Hematopoietic multipotent progenitor cell treated with erythropoietin and hydrocortisone succinate and interleukin-3 and kit ligand, for 15 days (in vitro differentiated cells): ENCODE results near the gene TUBA4B.
A peak's percentile ranks its signal among the peaks of the same experiment; 100 is the strongest.
"Not testable (repeated sequence)": the region's sequence is repeated elsewhere in the genome, so short reads cannot be mapped to it uniquely, and the experiment has no call there.

Experiments used
- DNase-seq: peaks from one replicate; pipeline ENCODE4 v3.0.0-alpha.2; 2015; ENCODE audit warnings: low spot score

Gene TUBA4B

GRCh38 chr2:219291910-219292490 is 39.0 kb downstream of the TUBA4B start:
- no peak for DNase-seq

DNA sequence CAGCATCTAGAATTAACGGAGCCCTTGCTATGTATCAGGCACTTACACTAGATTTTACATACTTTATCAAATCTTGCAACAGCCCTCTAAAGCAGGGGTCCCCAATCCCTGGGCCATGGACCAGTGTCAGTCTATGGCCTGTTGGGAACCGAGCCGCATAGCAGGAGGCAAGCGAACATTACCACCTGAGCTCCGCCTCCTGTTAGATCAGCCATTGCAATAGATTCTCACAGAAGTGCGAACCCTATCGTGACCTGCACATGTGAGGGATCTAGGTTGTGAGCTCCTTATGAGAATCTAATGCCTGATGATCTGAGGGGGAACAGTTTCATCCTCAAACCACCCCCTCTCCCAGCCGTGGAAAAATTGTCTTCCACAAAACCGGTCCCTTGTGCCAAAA is 39.6 kb downstream of the TUBA4B start:
- DNase-seq = no peak

- no peak for DNase-seq
These were observed 40.7 kb downstream of the TUBA4B start for GRCh38 chr2:219293736-219294231.

GRCh38 chr2:219294356-219295351 is 41.6 kb downstream of the TUBA4B start:
- DNase-seq = peak; percentile 91

- DNase-seq = no peak
These were observed 43.1 kb downstream of the TUBA4B start for GRCh38 chr2:219296142-219296541.

- no peak for DNase-seq
These were observed 43.8 kb downstream of the TUBA4B start for GRCh38 chr2:219296631-219297391.

- no peak for DNase-seq
These were observed 44.9 kb downstream of the TUBA4B start for GRCh38 chr2:219297766-219298456.

GRCh38 chr2:219298759-219299371 is 45.8 kb downstream of the TUBA4B start:
- peak; percentile 89 for DNase-seq

DNA sequence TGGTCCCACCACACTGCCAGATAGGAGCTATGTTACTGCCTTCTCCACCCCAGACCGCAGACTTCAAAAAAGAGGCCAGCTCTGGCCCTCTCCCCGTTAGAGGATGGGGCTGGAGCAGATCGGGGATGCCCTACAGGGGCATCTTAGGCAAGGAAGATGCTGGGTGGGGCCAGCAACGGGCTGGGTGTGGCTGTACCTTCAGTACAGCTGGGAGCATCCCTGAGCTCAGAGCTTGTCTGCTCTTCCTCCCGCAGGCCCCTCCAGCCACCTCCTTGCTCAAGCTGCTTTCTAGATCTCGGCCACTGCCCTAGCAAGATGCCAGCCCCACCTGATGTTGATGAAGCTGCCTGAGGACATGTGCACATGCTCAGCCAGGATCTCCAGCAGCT is 46.3 kb downstream of the TUBA4B start:
- DNase-seq = no peak

DNA sequence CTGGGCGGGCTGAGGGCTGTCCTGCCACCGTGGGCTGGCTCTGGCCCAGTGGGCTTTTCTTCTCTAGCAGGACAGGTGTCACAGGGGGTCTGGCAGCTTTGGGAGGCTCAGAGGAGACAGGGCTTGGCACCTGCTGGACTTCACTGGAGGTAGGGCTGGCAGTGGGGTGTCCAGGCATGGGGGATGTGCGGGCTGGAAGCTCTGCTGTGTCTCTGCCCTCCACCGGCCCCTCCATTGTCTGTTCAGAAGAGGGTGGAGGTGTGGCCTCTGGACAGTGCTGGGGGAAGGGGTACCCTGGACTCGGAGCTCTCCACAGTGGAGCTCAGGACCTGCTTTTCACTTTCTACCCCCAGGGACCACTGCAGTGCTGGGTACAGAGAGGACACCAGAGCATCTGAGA is 47.0 kb downstream of the TUBA4B start:
- no peak for DNase-seq

DNA sequence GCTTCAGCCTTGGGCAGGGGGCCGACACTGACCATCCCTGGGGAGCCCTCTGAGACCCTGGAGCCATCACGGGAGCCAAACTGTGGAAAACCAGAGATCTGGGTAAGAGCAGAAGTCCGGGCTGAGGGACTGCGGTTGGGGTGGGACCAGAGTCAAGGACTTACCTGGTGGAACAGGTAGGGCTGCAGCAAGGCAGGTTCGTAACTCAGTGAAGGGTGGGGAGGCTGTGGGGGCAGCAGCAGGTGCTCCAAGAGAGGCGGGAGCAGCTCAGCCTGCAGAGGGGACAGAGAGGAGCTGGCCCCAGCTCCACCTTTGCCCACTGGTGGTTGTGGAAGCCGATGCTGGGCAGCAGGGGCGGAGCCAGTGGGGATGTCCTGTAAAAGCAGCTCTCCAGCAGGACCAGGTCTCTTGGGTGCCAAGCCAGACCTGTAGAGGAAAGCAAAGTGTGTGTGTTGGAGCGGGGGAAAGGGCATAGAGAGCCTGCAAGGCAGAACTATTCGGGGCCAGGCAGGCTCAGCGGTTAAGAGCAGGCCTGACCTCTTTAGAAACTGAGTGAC is 49.4 kb downstream of the TUBA4B start:
- DNase-seq = no peak

- no peak for DNase-seq
These were observed 51.2 kb downstream of the TUBA4B start for GRCh38 chr2:219304223-219304622.

- no peak for DNase-seq
These were observed 53.0 kb downstream of the TUBA4B start for GRCh38 chr2:219306047-219306446.

DNA sequence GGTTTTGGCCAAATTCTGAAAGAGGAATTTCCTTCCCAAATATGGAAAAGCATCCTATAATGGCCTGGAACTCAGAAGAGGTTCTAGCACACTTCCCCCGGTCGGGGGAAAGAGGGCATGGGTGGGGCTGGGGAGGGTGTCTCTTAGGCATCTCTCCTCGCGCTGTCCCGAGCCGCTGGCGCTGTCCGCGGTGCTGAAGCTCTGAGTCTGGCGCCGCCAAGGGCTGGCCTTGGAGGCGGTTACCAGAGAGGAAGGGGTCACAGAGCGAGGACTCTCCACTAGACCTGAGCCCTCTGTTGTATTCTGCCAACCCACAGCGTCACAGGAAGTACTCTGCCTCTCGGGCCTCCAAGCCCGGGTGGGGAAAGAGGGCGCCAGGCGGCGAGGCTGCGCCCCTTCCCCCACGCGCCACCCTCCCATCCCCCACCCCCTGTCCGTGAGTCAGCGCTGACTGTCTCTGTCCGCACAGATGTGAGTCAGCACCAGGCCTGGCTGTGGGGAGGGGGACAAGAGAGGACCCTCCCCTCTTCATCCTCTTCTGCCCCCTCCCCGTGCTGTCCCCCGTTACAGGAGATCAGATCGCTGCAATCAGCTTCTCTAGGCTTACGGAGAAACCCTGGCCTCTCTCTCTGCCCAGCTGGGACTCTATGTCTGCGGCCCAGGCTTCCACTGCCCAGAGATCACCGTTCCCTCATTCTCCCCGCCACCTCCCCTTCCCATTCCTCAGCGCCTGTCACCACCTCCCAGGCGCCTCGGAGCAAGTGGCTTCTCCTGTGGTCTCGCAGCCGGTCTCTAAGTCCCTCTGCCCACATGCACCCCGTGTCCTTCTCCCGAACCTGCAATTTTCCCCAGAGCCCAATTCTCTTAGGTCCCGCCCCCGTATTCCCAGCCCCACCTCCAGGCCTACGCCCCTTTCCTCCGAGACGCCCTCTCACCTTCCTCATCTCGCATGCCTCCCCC is 55.4 kb downstream of the TUBA4B start:
- DNase-seq = peak; percentile 59

DNA sequence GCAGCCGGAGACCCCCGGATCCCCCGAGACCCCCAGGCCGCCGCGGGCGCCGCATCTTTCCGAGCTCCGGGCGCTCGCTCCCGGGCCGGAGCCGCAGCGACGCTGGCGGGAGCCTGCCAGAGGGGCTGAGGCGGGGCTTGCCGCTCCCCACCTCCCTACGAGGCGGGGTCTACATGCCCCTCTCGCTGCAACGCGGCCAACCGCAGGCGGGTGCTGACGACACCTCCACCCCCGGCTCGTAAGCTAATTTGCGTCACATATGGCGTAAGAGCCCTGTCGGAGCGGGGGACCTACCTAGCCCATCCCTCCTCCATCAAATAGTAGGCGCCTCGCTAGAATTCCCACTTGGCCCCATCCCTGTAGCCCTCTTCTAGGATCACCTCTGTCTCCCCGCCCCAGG is 56.2 kb downstream of the TUBA4B start, which contains the start of gene PTPRN:
Gene PTPRN, minus strand, starts transcription at position 124 of the 400 bp plus-strand sequence. Its CDS starts 69 bp downstream, at position 55.
- DNase-seq = no peak

DNA sequence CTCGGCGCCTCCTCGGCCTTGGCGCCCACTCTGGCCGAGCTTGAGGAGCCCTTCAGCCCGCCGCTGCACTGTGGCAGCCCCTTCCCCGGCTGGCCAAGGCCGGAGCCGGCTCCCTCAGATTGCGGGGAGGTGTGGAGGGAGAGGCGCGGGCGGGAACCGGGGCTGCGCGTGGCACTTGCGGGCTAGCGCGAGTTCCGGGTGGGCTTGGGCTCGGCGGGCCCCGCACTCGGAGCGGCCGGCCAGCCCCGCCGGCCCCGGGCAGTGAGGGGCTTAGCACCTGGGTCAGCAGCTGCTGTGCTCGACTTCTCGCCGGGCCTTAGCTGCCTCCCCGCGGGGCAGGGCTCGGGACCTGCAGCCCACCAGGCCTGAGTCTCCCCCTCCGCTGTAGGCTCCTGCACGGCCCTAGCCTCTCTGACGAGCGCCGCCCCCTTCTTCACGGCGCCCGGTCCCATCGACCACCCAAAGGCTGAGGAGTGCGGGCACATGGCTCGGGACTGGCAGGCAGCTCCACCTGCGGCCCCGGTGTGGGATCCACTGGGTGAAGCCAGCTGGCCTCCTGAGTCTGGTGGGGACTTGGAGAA is 59.7 kb downstream of the TUBA4B start:
- not testable (repeated sequence) for DNase-seq

- DNase-seq = no peak
These were observed 61.9 kb downstream of the TUBA4B start for GRCh38 chr2:219314804-219315468.
